Neural cell (in vitro differentiated cells): Measurements from ENCODE around the gene TPSD1. TPM values are rescaled to one million over a fixed set of nuclear protein-coding genes. Genes with fewer than 3 reads are reported as not detected.

ENCODE experiments used
- H2AFZ ChIP-seq: fragments of 200-600, 300-800 bp; sonication (generic), shearing (Covaris generic); 2 replicates; pipeline ENCODE4 v1.6.0; 2014; ENCODE audit warnings: low read depth, mild to moderate bottlenecking, antibody characterized with exemption, low read length, moderate library complexity
- H3F3A ChIP-seq: fragments of 200-600 bp; shearing (Covaris generic); 2 replicates; pipeline ENCODE4 v1.6.1; 2016; ENCODE audit warnings: mild to moderate bottlenecking, moderate library complexity, mixed read lengths, antibody characterized with exemption, low read length; ENCODE audit not compliant: insufficient read depth, poor library complexity, severe bottlenecking
- H3K27ac ChIP-seq: fragments of 200-600, 300-800 bp; sonication (generic), shearing (Covaris generic); 2 replicates; pipeline ENCODE4 v1.5.1; 2014; ENCODE audit warnings: mild to moderate bottlenecking, low read length, moderate library complexity
- H3K27me3 ChIP-seq: fragments of 300-800, 200-600 bp; sonication (generic), shearing (Covaris generic); 2 replicates; pipeline ENCODE4 v1.6.0; 2014; ENCODE audit warnings: mild to moderate bottlenecking, low read depth, low read length, moderate library complexity; ENCODE audit not compliant: insufficient read depth
- H3K36me3 ChIP-seq: fragments of 300-800, 200-600 bp; sonication (generic), shearing (Covaris generic); 2 replicates; pipeline ENCODE4 v1.5.1; 2014; ENCODE audit warnings: mild to moderate bottlenecking, antibody characterized with exemption, low read length, moderate library complexity; ENCODE audit not compliant: insufficient read depth
- H3K4me2 ChIP-seq: fragments of 300-800, 200-600 bp; sonication (generic), shearing (Covaris generic); 2 replicates; pipeline ENCODE4 v1.6.0; 2014; ENCODE audit warnings: mild to moderate bottlenecking, low read length
- H3K4me3 ChIP-seq: fragments of 300-800, 200-600 bp; sonication (generic), shearing (Covaris generic); 2 replicates; pipeline ENCODE4 v1.5.1; 2014; ENCODE audit warnings: mild to moderate bottlenecking, low read length, moderate library complexity
- H3K79me2 ChIP-seq: fragments of 200-600 bp; shearing (Covaris generic); replicated peaks from 2 replicates; pipeline ENCODE4 v1.6.0; 2014; ENCODE audit warnings: mild to moderate bottlenecking, low read length, moderate library complexity; ENCODE audit not compliant: insufficient read depth
- H3K9ac ChIP-seq: fragments of 300-800, 200-600 bp; sonication (generic), shearing (Covaris generic); 2 replicates; pipeline ENCODE4 v1.6.1; 2016; ENCODE audit warnings: mild to moderate bottlenecking, low read length, mixed read lengths
- H3K9me2 ChIP-seq: fragments of 200-600 bp; shearing (Covaris generic); 2 replicates; pipeline ENCODE4 v1.6.1; 2016; ENCODE audit warnings: mild to moderate bottlenecking, low read length, mixed read lengths; ENCODE audit not compliant: insufficient read depth
- H3K9me3 ChIP-seq: fragments of 200-600, 300-800 bp; sonication (generic), shearing (Covaris generic); 2 replicates; pipeline ENCODE4 v1.6.1; 2016; ENCODE audit warnings: mild to moderate bottlenecking, mixed run types, low read length, moderate library complexity, mixed read lengths
- H4K20me1 ChIP-seq: fragments of 200-600 bp; shearing (Covaris generic); 2 replicates; pipeline ENCODE4 v1.6.1; 2016; ENCODE audit warnings: mild to moderate bottlenecking, mixed run types; ENCODE audit not compliant: insufficient read depth
- EP300 ChIP-seq: fragments of 450-650 bp; conservative IDR thresholded peaks from 2 replicates; pipeline ENCODE4 v1.6.1; 2014; ENCODE audit warnings: antibody characterized with exemption, mild to moderate bottlenecking, moderate library complexity; ENCODE audit not compliant: poor library complexity, severe bottlenecking
- EZH2 ChIP-seq: fragments of 200-600, 300-800 bp; shearing (Covaris generic), sonication (generic); IDR thresholded peaks from 2 replicates; pipeline ENCODE4 v1.6.1; 2014; ENCODE audit warnings: antibody characterized with exemption, low read length, borderline replicate concordance, mild to moderate bottlenecking; ENCODE audit not compliant: insufficient read depth, poor library complexity, severe bottlenecking
- MXI1 ChIP-seq: fragments of 450-650 bp; conservative IDR thresholded peaks from 2 replicates; pipeline ENCODE4 v1.6.1; 2014; ENCODE audit warnings: antibody characterized with exemption, mild to moderate bottlenecking; ENCODE audit not compliant: poor library complexity, severe bottlenecking
- POLR2AphosphoS5 ChIP-seq: IDR thresholded peaks from 2 replicates; pipeline ENCODE4 v1.6.1; 2012
- RAD21 ChIP-seq: fragments of 450-650 bp; conservative IDR thresholded peaks from 2 replicates; pipeline ENCODE4 v1.6.1; 2014; ENCODE audit warnings: antibody characterized with exemption, mild to moderate bottlenecking, moderate library complexity
- SMC3 ChIP-seq: fragments of 450-650 bp; conservative IDR thresholded peaks from 2 replicates; pipeline ENCODE4 v1.6.1; 2014; ENCODE audit warnings: antibody characterized with exemption, mild to moderate bottlenecking, moderate library complexity; ENCODE audit not compliant: poor library complexity
- TAF1 ChIP-seq: IDR thresholded peaks from 2 replicates; pipeline ENCODE4 v1.6.1; 2012; ENCODE audit warnings: low read depth
- polyA plus RNA-seq: library from polyadenylated mRNA; depleted of rRNA; stranded (reverse); fragments of >200 nt; gene quantifications from 2 replicates; pipeline ENCODE4 v1.2.3, GENCODE V29; 2014
- TF ChIP-seq, protein P1 (sequence below): IDR thresholded peaks from 2 replicates; pipeline ENCODE4 v1.6.1; 2012; ENCODE audit warnings: borderline replicate concordance
- TF ChIP-seq, protein P2 (sequence below): fragments of 450-650 bp; IDR thresholded peaks from 2 replicates; pipeline ENCODE4 v1.5.1; 2014; ENCODE audit warnings: antibody characterized with exemption, mild to moderate bottlenecking, moderate library complexity; ENCODE audit not compliant: poor library complexity, severe bottlenecking

The TPSD1 gene
- polyA plus RNA-seq, 1 donor from 2014 or later = not detected

DNA sequence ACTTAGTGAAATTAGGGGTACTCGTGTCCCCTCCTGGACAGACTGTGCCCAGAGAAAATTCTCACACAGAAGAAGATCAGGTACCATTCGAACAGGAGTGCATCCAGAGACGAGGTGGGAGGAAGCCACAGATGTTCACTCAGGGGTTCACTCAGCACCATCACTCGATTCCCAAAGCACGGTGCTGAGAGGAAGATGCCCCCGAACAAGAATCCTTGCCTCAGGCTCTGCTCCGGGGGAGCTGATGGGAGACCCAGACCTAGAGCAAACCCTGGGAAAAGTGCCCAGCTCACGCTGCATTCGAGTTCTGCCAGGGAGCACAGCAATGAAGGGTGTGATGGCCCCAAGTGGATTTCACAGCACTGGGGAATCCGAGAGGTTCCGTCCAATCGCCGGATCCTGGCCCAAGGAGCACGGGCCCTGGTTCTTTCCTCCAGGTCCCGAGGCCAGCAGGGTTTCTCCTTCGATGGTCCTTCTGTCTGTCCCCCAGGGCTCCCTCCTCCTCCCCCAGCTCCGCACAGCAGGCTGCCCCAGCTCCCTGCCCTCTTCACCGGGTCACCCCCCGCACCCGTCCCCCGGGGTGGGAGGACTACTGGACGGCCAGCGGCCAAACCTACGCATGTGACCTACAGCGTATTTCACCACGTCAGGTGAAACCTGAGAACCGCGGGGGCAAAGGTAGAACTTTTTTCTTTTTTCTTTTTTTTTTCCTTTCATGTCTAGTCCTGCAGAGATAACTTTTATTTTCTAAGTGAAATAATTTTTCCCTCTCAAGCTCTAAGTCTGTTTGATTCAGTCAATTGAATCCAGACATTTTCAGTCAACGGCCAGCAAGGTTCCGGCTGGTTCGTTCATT is 43.4 kb downstream of the TPSD1 start:
- Histone ChIP-seq H3K9me3 (no peaks in the 10 kb centered on the region), H3K79me2 (no peaks in the 10 kb centered on the region), H3K4me3 (no peak overlapping the region), H3K9me2 (no peaks in the 10 kb centered on the region), H3K27ac (no peak overlapping the region), H3F3A (no peaks in the 10 kb centered on the region), H3K9ac (no peak overlapping the region), H2AFZ (no peak overlapping the region), H3K36me3 (no peaks in the 10 kb centered on the region), H3K27me3 (no peaks in the 10 kb centered on the region), H4K20me1 (no peaks in the 10 kb centered on the region), H3K4me2 (no peak overlapping the region)
- TF ChIP-seq EZH2 (no peak), RAD21 (no peak), EP300 (no peak), POLR2AphosphoS5 (no peak), SMC3 (no peak), TAF1 (no peak), MXI1 (no peak)
- TF ChIP-seq, protein P1, sequence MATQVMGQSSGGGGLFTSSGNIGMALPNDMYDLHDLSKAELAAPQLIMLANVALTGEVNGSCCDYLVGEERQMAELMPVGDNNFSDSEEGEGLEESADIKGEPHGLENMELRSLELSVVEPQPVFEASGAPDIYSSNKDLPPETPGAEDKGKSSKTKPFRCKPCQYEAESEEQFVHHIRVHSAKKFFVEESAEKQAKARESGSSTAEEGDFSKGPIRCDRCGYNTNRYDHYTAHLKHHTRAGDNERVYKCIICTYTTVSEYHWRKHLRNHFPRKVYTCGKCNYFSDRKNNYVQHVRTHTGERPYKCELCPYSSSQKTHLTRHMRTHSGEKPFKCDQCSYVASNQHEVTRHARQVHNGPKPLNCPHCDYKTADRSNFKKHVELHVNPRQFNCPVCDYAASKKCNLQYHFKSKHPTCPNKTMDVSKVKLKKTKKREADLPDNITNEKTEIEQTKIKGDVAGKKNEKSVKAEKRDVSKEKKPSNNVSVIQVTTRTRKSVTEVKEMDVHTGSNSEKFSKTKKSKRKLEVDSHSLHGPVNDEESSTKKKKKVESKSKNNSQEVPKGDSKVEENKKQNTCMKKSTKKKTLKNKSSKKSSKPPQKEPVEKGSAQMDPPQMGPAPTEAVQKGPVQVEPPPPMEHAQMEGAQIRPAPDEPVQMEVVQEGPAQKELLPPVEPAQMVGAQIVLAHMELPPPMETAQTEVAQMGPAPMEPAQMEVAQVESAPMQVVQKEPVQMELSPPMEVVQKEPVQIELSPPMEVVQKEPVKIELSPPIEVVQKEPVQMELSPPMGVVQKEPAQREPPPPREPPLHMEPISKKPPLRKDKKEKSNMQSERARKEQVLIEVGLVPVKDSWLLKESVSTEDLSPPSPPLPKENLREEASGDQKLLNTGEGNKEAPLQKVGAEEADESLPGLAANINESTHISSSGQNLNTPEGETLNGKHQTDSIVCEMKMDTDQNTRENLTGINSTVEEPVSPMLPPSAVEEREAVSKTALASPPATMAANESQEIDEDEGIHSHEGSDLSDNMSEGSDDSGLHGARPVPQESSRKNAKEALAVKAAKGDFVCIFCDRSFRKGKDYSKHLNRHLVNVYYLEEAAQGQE = no peak
- TF ChIP-seq, protein P2, sequence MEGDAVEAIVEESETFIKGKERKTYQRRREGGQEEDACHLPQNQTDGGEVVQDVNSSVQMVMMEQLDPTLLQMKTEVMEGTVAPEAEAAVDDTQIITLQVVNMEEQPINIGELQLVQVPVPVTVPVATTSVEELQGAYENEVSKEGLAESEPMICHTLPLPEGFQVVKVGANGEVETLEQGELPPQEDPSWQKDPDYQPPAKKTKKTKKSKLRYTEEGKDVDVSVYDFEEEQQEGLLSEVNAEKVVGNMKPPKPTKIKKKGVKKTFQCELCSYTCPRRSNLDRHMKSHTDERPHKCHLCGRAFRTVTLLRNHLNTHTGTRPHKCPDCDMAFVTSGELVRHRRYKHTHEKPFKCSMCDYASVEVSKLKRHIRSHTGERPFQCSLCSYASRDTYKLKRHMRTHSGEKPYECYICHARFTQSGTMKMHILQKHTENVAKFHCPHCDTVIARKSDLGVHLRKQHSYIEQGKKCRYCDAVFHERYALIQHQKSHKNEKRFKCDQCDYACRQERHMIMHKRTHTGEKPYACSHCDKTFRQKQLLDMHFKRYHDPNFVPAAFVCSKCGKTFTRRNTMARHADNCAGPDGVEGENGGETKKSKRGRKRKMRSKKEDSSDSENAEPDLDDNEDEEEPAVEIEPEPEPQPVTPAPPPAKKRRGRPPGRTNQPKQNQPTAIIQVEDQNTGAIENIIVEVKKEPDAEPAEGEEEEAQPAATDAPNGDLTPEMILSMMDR = no peak

DNA sequence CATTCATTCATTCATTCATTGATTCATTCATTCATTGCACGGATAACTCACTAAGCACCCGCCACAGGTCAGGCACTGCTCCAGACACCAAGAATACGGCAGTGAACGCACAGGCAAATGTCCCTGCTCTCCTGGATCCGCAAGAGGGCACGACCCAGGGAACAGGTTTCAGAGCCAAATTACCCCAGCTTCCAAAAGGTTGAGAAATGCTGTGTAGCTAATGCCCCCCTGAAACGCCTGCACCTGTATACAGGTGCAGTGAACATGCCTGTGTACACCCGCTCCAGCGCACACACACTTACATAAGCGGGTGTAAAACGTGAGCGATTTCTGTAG is 44.0 kb downstream of the TPSD1 start:
- Histone ChIP-seq H3K9me3 (no peaks in the 10 kb centered on the region), H2AFZ (no peak overlapping the region), H3K9ac (no peak overlapping the region), H3K79me2 (no peaks in the 10 kb centered on the region), H4K20me1 (no peaks in the 10 kb centered on the region), H3K27me3 (no peaks in the 10 kb centered on the region), H3F3A (no peaks in the 10 kb centered on the region), H3K27ac (no peak overlapping the region), H3K4me3 (no peak overlapping the region), H3K4me2 (no peak overlapping the region), H3K36me3 (no peaks in the 10 kb centered on the region), H3K9me2 (no peaks in the 10 kb centered on the region)
- TF ChIP-seq, protein P1 = no peak
- TF ChIP-seq EZH2 = no peak
- TF ChIP-seq SMC3 = no peak
- TF ChIP-seq POLR2AphosphoS5 = no peak
- no peak for TF ChIP-seq MXI1
- TF ChIP-seq TAF1 = no peak
- TF ChIP-seq RAD21 = no peak
- TF ChIP-seq, protein P2 = no peak
- TF ChIP-seq EP300 = no peak
